GM18517 (cell line): ENCODE data around the gene MUCL3.
"Not testable (repeated sequence)": the region's sequence is repeated elsewhere in the genome, so short reads cannot be mapped to it uniquely, and the experiment has no call there.

Experiments used
- ATAC-seq: cut with Tn5 transposase; IDR thresholded peaks from one replicate; pipeline ENCODE4 v1.9.1; 2021; ENCODE audit warnings: mild to moderate bottlenecking, moderate library complexity; ENCODE audit not compliant: unreplicated experiment

MUCL3 gene, protein sequence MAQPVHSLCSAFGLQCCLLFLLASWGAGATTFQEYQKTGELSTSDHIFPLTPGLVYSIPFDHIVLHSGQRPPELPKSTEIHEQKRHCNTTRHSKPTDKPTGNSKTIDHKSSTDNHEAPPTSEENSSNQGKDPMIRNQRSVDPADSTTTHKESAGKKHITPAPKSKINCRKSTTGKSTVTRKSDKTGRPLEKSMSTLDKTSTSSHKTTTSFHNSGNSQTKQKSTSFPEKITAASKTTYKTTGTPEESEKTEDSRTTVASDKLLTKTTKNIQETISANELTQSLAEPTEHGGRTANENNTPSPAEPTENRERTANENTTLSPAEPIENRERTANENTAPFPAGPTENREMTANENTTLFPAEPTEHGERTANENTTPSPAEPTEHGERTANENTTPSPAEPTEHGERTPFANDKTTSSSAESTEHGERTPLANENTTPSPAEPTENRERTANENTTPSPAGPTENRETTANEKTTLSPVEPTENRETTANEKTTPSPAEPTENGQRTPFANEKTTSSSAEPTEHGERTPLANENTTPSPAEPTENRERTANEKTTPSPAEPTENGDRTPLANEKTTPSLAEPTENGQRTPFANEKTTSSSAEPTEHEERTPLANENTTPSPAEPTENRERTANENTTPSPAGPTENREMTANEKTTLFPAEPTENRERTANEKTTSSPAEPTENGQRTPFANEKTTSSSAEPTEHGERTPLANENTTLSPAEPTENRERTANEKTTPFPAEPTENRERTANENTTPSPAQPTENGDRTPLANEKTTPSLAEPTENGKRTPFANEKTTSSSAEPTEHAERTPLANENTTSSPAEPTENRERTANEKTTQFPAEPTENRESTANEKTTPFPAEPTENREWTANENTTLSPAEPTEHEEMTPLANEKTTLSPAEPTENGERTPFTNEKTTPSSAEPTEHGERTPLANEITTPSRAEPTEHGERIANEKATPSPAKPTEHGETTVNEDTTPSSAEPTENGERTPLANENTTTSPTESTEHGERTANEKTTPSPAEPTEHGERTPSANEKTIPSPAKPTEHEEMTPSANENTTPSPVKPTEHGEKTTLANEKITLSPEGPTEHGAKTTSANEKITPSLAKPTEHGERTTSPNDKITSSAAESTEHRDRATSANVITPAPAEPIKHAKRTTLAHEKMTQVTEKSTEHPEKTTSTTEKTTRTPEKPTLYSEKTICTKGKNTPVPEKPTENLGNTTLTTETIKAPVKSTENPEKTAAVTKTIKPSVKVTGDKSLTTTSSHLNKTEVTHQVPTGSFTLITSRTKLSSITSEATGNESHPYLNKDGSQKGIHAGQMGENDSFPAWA (N-terminal part only)

DNA sequence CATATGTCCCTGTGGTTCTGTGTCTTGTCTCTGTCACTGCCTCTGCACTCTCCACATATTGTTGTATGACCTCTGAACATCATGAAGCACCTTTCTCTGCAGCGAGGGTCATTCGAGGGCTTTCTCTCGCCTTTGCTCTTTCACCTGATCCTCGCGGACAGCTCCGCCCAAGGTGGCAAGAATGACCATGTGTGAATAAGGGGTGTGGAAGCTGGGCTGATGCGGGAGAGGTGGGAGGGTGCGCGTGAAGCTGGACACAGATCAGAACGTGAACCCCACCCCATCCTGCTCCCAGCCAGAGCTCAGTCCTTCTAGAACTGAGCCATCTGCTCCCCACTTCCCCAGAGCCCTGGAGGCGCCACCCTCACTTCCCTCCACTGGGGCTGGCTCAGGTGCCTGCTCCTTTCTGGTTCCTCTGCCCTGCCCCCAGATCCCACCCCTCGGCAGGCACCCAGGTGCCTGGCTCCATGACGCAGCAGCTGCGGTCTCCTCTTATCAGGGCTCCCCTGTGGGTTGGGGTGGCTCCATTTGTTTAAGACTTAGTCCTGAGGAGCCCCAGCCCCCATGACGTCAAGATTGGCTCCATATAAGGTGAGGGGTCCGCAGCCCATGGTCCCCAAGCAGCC lies at the start of gene MUCL3:
Gene MUCL3 (plus strand): TSS at position 613 of the 626 bp plus-strand sequence. CDS start 27 bp downstream, outside the sequence.
- ATAC-seq, result no peak

DNA sequence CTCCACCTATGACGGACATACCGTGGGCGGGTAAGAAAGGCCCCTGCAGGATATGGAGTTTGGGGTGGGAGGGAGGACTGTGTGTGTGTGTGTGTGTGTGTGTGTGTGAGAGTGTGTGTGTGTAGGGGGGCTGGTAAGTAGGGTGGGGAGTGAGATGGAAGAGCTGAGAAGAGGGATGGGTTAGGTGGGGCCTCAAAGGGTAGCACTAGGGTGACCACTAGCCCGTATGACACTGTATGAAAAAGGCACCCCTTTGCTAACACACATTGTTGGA lies 49.4 kb upstream of the MUCL3 start:
- no peak for ATAC-seq

DNA sequence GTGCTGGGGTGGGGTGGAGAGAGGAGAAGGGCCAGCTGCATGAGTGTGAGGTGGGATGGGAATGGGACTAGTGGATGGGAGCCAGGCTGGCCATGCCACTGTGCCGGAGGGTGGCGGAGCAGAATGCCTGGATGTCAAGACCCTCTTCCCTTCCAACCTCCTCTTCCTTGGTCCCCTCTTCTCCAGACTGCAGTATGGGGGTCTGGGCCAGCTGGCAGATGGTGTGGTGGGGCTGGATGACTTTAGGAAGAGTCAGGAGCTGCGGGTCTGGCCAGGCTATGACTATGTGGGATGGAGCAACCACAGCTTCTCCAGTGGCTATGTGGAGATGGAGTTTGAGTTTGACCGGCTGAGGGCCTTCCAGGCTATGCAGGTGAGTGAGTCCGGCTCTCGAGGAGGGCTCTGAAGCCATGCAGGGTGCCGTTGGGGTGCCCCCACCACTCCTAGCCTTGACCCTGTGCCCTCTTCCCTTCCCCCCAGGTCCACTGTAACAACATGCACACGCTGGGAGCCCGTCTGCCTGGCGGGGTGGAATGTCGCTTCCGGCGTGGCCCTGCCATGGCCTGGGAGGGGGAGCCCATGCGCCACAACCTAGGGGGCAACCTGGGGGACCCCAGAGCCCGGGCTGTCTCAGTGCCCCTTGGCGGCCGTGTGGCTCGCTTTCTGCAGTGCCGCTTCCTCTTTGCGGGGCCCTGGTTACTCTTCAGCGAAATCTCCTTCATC lies 48.8 kb upstream of the MUCL3 start:
- no peak for ATAC-seq

DNA sequence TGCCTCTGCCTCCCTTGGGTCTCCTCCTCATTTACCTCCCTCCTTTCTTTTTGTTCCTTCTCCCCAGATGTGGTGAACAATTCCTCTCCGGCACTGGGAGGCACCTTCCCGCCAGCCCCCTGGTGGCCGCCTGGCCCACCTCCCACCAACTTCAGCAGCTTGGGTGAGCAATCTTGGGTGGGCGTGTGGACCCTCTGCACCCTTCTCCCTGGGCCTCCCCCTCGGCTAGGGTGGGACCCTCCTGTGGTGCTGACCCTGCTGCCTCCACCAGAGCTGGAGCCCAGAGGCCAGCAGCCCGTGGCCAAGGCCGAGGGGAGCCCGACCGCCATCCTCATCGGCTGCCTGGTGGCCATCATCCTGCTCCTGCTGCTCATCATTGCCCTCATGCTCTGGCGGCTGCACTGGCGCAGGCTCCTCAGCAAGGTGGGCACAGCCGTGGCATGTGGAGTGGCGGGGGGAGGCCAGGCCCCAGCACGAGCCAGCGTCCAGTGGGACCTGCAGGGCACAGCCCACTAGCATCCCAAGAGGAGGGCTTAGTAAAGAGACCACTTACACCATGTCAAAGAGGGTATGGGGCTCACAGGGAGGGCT lies 47.7 kb upstream of the MUCL3 start:
- no peak for ATAC-seq

- ATAC-seq, result no peak
These were observed 47.1 kb upstream of the MUCL3 start for GRCh38 chr6:30893666-30894065.

DNA sequence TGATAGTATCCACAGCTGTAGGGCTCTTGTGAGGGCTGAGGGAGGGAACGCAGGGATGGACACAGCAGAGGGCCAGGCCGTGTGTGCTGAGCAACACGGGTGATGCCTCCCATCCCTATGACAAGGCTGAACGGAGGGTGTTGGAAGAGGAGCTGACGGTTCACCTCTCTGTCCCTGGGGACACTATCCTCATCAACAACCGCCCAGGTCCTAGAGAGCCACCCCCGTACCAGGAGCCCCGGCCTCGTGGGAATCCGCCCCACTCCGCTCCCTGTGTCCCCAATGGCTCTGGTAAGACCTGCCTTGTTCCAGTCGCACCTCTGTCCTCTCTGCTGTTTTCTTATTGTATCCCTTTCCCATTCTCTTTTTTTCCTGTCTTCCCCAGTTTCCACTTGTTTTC lies 46.4 kb upstream of the MUCL3 start:
- no peak for ATAC-seq

GRCh38 chr6:30894935-30895334 lies 45.8 kb upstream of the MUCL3 start:
- no peak for ATAC-seq

DNA sequence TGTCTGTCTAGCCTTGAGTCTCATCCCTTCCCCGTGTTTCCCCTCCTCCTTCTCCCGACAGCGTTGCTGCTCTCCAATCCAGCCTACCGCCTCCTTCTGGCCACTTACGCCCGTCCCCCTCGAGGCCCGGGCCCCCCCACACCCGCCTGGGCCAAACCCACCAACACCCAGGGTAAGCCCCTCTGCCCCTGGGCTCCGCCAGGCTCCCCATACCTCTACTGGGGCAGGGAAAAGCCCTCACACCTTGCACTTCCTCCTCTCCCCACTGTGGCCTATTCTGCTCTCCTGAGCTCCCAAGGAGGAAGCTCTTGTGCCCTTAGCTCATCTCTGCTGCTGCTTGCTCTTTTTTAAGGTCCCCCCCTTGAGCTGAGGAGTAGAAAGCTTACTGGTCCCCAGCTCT lies 45.4 kb upstream of the MUCL3 start:
- ATAC-seq, result no peak

- ATAC-seq, result no peak
These were observed 44.2 kb upstream of the MUCL3 start for GRCh38 chr6:30896541-30896940.

- no peak for ATAC-seq
These were observed 42.9 kb upstream of the MUCL3 start for GRCh38 chr6:30897882-30898281.

DNA sequence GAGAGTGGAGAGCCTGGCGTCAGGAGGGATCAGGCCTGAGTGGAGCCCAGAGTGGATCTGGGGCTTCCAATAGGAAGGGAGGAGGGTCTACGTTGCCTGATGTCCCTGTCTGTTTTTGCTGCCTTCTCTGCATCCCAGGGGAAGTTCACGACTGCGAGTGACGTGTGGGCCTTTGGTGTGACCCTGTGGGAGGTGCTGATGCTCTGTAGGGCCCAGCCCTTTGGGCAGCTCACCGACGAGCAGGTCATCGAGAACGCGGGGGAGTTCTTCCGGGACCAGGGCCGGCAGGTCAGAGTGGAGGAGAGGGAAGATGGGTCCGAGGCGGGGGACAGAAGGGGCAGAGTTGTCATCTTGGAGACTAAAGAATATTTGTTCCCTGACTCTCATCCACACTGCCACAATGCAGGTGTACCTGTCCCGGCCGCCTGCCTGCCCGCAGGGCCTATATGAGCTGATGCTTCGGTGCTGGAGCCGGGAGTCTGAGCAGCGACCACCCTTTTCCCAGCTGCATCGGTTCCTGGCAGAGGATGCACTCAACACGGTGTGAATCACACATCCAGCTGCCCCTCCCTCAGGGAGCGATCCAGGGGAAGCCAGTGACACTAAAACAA lies 41.9 kb upstream of the MUCL3 start:
- no peak for ATAC-seq

GRCh38 chr6:30900863-30901417 lies 39.8 kb upstream of the MUCL3 start:
- ATAC-seq, result no peak

- no peak for ATAC-seq
These were observed 39.3 kb upstream of the MUCL3 start for GRCh38 chr6:30901436-30901835.

GRCh38 chr6:30902196-30902595 lies 38.6 kb upstream of the MUCL3 start:
- not testable (repeated sequence) for ATAC-seq

DNA sequence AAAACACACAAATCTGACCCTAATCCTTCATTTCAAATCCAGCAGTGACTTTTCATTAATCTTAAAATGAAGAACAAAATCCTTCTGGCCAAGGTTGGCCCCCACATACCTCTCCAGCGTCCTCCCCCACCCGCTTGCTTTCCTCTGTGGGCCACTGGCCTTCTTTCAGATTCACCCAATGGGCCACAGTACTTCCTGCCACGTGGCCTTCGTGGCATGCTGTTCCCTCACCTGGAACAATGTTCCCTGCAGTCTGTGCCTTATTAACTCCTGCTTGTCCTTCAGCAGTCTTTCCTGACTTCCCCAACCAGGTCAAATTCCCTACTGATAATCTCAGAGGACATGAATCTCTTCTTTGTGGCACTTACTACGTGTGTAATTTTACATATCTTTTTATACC lies 38.1 kb upstream of the MUCL3 start:
- ATAC-seq, result no peak

GRCh38 chr6:30903236-30903635 lies 37.5 kb upstream of the MUCL3 start:
- ATAC-seq, result no peak

- not testable (repeated sequence) for ATAC-seq
These were observed 33.4 kb upstream of the MUCL3 start for GRCh38 chr6:30907290-30907757.

DNA sequence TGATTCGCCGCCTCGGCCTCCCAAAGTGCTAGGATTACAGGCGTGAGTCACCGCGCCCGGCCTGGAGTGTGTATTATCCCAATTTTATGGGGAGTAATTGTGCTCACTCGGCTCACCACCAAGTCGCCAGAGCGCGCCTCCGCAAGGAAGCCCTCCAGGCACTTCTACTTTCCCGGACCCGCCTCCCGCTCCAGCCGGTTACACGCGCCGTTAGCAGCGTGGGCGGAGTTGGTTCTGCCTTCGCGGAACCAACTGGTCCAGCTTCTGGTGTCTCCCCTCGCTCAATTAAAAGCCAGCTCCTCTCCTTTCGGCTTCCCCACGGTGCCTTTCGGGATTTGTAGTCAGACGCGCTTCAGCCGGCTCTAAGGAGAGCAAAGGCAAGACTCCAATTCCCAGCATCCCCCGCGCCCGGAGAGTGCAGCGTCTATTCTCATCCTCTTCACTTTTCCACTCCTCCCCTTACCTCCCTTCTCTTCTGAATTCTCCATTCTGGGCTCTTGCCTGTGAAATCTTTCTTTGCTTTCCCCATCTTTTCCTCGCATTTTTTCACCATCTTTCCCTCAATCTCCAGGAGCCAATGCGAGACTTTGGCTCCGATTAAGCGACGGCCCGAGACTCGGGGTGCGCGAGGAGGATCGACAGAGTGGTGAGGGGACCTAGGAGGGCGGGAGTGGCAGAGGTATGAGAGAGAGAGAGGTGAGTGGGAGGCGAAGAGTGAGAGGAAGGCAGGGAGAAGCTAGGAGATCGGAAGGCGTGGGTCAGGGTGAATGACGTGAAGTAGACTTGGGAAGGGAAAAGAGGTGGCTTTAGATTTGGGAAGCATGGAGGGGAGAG lies 32.8 kb upstream of the MUCL3 start, which contains the start of gene GTF2H4:
Gene GTF2H4 (plus strand): TSS at position 450 of the 834 bp plus-strand sequence.
- peak; percentile 96 for ATAC-seq
